HepG2 (cell line): ENCODE data around the gene GDF11. TPM values are rescaled to one million over a fixed set of nuclear protein-coding genes. Genes with fewer than 3 reads are reported as not detected.
A peak's percentile ranks its signal among the peaks of the same experiment; 100 is the strongest.

Source experiments
- GTF3A ChIP-seq: sonication (generic); formaldehyde crosslinking; conservative IDR thresholded peaks from 2 replicates; pipeline ENCODE4 v1.4.0; 2020; ENCODE audit warnings: mild to moderate bottlenecking, missing genetic modification reagents
- KDM2A ChIP-seq: sonication (generic); formaldehyde crosslinking; IDR thresholded peaks from 2 replicates; pipeline ENCODE4 v1.4.0; 2020; ENCODE audit warnings: low read depth, missing genetic modification reagents, borderline replicate concordance
- PAF1 ChIP-seq: IDR thresholded peaks from 2 replicates; pipeline ENCODE4 v1.6.1; 2016; ENCODE audit warnings: missing genetic modification reagents, missing compliant biosample characterization
- ZNF256 ChIP-seq: sonication (generic); formaldehyde crosslinking; conservative IDR thresholded peaks from 2 replicates; pipeline ENCODE4 v1.4.0; 2020; ENCODE audit warnings: missing genetic modification reagents
- polyA plus RNA-seq, 8 experiments: library from polyadenylated mRNA; depleted of rRNA in 3 of 8; stranded (reverse) in 7 of 8; unstranded in 1 of 8; fragments of >200 nt; fragmentation: Illumina TruSeq in 4 of 8; extraction: Trizol in 4 of 8; gene quantifications; 2 replicates each; pipeline versions ENCODE4 v1.2.1 to v1.2.3, GENCODE V29; 2011 to 2016; ENCODE audit warnings: low read depth in 4 of 8, missing spikeins in 1 of 8, mixed read lengths in 1 of 8; ENCODE audit not compliant: insufficient read depth in 1 of 8
- total RNA-seq, 5 experiments: library from RNA; depleted of rRNA; stranded (reverse); fragments of >200 nt; fragmentation: Illumina TruSeq; extraction: Trizol; gene quantifications; 2 replicates each; pipeline ENCODE4 v1.2.3, GENCODE V29; 2016; ENCODE audit warnings: low read depth in 1 of 5
- TF ChIP-seq, protein P1 (sequence below): IDR thresholded peaks from 2 replicates; pipeline ENCODE4 v1.6.1; 2016; ENCODE audit warnings: low read depth
- TF ChIP-seq, protein P2 (sequence below): sonication (generic); formaldehyde crosslinking; IDR thresholded peaks from 2 replicates; pipeline ENCODE4 v1.5.0; 2020; ENCODE audit warnings: mild to moderate bottlenecking, missing genetic modification reagents, borderline replicate concordance
- TF ChIP-seq, protein P3 (sequence below): sonication (generic); formaldehyde crosslinking; IDR thresholded peaks from 2 replicates; pipeline ENCODE4 v1.8.0; 2022; ENCODE audit warnings: mild to moderate bottlenecking, missing genetic modification reagents
- TF ChIP-seq, protein P4 (sequence below): sonication (generic); formaldehyde crosslinking; IDR thresholded peaks from 2 replicates; pipeline ENCODE4 v1.4.0; 2020; ENCODE audit warnings: mild to moderate bottlenecking, low read depth, missing genetic modification reagents
- TF ChIP-seq, protein P5 (sequence below): sonication (generic); formaldehyde crosslinking; IDR thresholded peaks from 2 replicates; pipeline ENCODE4 v1.5.1; 2020; ENCODE audit warnings: missing genetic modification reagents, mild to moderate bottlenecking, borderline replicate concordance
- TF ChIP-seq, protein P6 (sequence below): sonication (generic); formaldehyde crosslinking; IDR thresholded peaks from 2 replicates; pipeline ENCODE4 v1.5.1; 2020; ENCODE audit warnings: mild to moderate bottlenecking, missing genetic modification reagents, moderate library complexity

The GDF11 gene
- total and polyA plus RNA-seq, 2 of the 13 experiments (the other 11 are each of a cell fraction or from before 2014, with no cell fraction given), result 0.63 to 1.5 TPM

DNA sequence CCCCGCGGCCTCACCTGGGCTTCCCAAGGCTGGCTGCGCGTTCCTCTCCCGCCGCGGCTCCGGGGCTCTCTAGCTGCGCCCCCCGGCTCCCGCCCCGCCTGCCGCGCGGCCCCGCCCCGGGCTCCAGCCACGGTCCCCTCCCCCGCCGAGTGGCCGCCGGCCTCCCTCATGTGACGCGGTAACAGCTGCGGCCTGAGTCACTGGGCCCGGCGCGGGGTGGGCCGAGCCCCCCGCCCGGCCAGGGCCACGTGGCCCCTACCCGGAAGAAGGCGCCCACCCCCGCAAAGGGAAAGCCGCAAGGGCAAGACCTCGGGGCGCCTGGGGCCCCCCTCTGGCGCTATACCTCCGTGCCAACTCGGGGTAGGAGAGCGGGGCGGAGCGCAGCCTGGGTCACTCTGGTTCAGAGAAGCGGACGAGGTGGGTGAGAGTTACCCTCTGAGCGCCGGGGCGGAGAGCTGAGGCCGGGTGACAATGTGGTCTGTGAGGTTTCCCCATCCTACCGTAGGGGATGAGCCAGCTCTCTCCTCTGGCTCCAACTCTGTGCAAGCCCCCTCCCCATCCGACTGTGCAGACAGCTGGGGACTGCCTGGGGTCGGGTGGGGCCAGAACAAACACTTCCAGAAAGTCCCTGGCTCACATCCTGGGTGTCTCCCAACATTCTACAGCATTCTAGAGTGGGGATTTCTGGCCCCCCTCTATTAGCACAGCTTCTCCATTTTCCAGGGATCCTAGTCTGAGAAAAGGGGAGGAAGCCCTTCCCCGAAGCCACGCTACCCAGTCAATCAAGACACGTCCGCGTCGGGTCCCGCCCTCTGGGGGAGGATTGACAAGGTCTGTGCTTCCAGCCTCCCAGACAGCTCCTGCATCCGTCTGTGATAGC is 13.7 kb upstream of the GDF11 start, which contains the start of gene CD63 (continued):
- TF ChIP-seq KDM2A (CRISPR knock-in tag) (peak; percentile 57), PAF1 (CRISPR knock-in tag) (no peak), ZNF256 (CRISPR knock-in tag) (no peak), GTF3A (CRISPR knock-in tag) (no peak)
- TF ChIP-seq, protein P1, sequence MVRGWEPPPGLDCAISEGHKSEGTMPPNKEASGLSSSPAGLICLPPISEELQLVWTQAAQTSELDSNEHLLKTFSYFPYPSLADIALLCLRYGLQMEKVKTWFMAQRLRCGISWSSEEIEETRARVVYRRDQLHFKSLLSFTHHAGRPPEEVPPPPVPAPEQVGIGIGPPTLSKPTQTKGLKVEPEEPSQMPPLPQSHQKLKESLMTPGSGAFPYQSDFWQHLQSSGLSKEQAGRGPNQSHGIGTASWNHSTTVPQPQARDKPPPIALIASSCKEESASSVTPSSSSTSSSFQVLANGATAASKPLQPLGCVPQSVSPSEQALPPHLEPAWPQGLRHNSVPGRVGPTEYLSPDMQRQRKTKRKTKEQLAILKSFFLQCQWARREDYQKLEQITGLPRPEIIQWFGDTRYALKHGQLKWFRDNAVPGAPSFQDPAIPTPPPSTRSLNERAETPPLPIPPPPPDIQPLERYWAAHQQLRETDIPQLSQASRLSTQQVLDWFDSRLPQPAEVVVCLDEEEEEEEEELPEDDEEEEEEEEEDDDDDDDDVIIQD, result no peak
- TF ChIP-seq, protein P2, sequence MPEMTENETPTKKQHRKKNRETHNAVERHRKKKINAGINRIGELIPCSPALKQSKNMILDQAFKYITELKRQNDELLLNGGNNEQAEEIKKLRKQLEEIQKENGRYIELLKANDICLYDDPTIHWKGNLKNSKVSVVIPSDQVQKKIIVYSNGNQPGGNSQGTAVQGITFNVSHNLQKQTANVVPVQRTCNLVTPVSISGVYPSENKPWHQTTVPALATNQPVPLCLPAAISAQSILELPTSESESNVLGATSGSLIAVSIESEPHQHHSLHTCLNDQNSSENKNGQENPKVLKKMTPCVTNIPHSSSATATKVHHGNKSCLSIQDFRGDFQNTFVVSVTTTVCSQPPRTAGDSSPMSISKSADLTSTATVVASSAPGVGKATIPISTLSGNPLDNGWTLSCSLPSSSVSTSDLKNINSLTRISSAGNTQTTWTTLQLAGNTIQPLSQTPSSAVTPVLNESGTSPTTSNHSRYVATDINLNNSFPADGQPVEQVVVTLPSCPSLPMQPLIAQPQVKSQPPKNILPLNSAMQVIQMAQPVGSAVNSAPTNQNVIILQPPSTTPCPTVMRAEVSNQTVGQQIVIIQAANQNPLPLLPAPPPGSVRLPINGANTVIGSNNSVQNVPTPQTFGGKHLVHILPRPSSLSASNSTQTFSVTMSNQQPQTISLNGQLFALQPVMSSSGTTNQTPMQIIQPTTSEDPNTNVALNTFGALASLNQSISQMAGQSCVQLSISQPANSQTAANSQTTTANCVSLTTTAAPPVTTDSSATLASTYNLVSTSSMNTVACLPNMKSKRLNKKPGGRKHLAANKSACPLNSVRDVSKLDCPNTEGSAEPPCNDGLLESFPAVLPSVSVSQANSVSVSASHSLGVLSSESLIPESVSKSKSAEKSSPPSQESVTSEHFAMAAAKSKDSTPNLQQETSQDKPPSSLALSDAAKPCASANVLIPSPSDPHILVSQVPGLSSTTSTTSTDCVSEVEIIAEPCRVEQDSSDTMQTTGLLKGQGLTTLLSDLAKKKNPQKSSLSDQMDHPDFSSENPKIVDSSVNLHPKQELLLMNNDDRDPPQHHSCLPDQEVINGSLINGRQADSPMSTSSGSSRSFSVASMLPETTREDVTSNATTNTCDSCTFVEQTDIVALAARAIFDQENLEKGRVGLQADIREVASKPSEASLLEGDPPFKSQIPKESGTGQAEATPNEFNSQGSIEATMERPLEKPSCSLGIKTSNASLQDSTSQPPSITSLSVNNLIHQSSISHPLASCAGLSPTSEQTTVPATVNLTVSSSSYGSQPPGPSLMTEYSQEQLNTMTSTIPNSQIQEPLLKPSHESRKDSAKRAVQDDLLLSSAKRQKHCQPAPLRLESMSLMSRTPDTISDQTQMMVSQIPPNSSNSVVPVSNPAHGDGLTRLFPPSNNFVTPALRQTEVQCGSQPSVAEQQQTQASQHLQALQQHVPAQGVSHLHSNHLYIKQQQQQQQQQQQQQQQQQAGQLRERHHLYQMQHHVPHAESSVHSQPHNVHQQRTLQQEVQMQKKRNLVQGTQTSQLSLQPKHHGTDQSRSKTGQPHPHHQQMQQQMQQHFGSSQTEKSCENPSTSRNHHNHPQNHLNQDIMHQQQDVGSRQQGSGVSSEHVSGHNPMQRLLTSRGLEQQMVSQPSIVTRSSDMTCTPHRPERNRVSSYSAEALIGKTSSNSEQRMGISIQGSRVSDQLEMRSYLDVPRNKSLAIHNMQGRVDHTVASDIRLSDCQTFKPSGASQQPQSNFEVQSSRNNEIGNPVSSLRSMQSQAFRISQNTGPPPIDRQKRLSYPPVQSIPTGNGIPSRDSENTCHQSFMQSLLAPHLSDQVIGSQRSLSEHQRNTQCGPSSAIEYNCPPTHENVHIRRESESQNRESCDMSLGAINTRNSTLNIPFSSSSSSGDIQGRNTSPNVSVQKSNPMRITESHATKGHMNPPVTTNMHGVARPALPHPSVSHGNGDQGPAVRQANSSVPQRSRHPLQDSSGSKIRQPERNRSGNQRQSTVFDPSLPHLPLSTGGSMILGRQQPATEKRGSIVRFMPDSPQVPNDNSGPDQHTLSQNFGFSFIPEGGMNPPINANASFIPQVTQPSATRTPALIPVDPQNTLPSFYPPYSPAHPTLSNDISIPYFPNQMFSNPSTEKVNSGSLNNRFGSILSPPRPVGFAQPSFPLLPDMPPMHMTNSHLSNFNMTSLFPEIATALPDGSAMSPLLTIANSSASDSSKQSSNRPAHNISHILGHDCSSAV (CRISPR knock-in tag), result no peak
- TF ChIP-seq, protein P3, sequence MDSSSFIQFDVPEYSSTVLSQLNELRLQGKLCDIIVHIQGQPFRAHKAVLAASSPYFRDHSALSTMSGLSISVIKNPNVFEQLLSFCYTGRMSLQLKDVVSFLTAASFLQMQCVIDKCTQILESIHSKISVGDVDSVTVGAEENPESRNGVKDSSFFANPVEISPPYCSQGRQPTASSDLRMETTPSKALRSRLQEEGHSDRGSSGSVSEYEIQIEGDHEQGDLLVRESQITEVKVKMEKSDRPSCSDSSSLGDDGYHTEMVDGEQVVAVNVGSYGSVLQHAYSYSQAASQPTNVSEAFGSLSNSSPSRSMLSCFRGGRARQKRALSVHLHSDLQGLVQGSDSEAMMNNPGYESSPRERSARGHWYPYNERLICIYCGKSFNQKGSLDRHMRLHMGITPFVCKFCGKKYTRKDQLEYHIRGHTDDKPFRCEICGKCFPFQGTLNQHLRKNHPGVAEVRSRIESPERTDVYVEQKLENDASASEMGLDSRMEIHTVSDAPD (CRISPR knock-in tag), result no peak
- TF ChIP-seq, protein P4, sequence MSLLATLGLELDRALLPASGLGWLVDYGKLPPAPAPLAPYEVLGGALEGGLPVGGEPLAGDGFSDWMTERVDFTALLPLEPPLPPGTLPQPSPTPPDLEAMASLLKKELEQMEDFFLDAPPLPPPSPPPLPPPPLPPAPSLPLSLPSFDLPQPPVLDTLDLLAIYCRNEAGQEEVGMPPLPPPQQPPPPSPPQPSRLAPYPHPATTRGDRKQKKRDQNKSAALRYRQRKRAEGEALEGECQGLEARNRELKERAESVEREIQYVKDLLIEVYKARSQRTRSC (CRISPR knock-in tag), result no peak
- TF ChIP-seq, protein P5, sequence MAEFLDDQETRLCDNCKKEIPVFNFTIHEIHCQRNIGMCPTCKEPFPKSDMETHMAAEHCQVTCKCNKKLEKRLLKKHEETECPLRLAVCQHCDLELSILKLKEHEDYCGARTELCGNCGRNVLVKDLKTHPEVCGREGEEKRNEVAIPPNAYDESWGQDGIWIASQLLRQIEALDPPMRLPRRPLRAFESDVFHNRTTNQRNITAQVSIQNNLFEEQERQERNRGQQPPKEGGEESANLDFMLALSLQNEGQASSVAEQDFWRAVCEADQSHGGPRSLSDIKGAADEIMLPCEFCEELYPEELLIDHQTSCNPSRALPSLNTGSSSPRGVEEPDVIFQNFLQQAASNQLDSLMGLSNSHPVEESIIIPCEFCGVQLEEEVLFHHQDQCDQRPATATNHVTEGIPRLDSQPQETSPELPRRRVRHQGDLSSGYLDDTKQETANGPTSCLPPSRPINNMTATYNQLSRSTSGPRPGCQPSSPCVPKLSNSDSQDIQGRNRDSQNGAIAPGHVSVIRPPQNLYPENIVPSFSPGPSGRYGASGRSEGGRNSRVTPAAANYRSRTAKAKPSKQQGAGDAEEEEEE (CRISPR knock-in tag), result peak; percentile 47; the same call in 1 of the 2 replicates
- TF ChIP-seq, protein P6, sequence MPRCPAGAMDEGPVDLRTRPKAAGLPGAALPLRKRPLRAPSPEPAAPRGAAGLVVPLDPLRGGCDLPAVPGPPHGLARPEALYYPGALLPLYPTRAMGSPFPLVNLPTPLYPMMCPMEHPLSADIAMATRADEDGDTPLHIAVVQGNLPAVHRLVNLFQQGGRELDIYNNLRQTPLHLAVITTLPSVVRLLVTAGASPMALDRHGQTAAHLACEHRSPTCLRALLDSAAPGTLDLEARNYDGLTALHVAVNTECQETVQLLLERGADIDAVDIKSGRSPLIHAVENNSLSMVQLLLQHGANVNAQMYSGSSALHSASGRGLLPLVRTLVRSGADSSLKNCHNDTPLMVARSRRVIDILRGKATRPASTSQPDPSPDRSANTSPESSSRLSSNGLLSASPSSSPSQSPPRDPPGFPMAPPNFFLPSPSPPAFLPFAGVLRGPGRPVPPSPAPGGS (CRISPR knock-in tag), result peak; percentile 71
